ENCODE measurements around the gene ARHGAP45. TPM values are rescaled to one million over a fixed set of nuclear protein-coding genes. Genes with fewer than 3 reads are reported as not detected.

Gene ARHGAP45
- total and polyA plus RNA-seq, 4 donors: 3.3 to 27.5 (median 9.7) TPM

- Histone ChIP-seq H3K4me1 (ENCODE audit: control insufficient read depth in 4 of 4, insufficient read depth in 4 of 4, low read length in 3 of 4) (peaks cover 3 to 29% (median 14%) of the 10 kb centered on the region in 4 donors), H3K27me3 (ENCODE audit: control insufficient read depth in 4 of 4, insufficient read depth in 4 of 4, low read length in 3 of 4) (no peaks in the 10 kb centered on the region), H3K36me3 (ENCODE audit: control insufficient read depth in 4 of 4, insufficient read depth in 3 of 4, low read depth in 1 of 4, low read length in 3 of 4) (peaks cover 9 to 27% (median 23%) of the 10 kb centered on the region in 4 donors), H3K9me3 (ENCODE audit: control insufficient read depth in 4 of 4, low read length in 3 of 4) (no peaks in the 10 kb centered on the region), H3K4me3 (ENCODE audit: low read depth in 1 of 3, low read length in 3 of 3) (no peak overlapping the region), H3K9ac (ENCODE audit: low read depth in 1 of 2, low read length in 2 of 2) (no peak overlapping the region), H3K27ac (ENCODE audit: low read depth in 1 of 2, low read length in 2 of 2) (no peak overlapping the region)
- no peak for TF ChIP-seq REST (IDR thresholded peaks at IDR 0.05)
- TF ChIP-seq FOXA2 (IDR thresholded peaks at IDR 0.05): no peak
- TF ChIP-seq NR2F2 (IDR thresholded peaks at IDR 0.05): no peak
- no peak for TF ChIP-seq EGR1 (IDR thresholded peaks at IDR 0.05; ENCODE audit: low read depth in 2 of 2)
- no peak for TF ChIP-seq RAD21 (IDR thresholded peaks at IDR 0.05)
- TF ChIP-seq ZBTB33 (IDR thresholded peaks at IDR 0.05): no peak
- DNase-seq (ENCODE audit: low spot score): no peak
- 93% methylated on average over 32 of the region's 32 CpGs for WGBS
Measured at GRCh38 chr19:1089126-1089771, 22.3 kb downstream of the ARHGAP45 start.

DNA sequence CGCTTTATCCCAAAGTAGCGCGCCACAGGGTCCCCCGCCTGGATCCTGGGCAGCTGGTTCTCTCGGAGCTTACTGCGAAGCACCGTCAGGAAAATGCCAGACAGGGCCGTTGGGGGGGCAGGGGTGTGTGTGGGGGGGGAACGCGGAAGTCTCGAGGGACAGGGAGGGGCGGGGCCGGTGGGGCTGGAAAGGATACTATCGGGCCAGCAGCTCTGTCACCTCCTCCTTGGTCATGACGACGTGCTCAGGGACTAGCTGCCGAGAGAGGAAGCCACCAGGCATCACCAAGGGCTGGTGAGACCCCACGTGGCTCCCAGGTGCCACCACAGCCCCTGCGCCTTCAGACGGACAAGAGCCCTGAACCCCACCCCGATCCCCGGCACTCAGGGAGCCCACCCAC lies 22.9 kb downstream of the ARHGAP45 start:
- no peak overlapping the region for H3K4me3 ChIP-seq (ENCODE audit: low read depth in 1 of 3, low read length in 3 of 3)
- no peak overlapping the region for H3K9ac ChIP-seq (ENCODE audit: low read depth in 1 of 2, low read length in 2 of 2)
- TF ChIP-seq REST (IDR thresholded peaks at IDR 0.05) (no peak), JUND (IDR thresholded peaks at IDR 0.05) (no peak), FOXA2 (IDR thresholded peaks at IDR 0.05) (no peak), ZBTB33 (IDR thresholded peaks at IDR 0.05) (no peak), TAF1 (conservative IDR thresholded peaks at IDR 0.05) (no peak), FOXA1 (IDR thresholded peaks at IDR 0.05) (no peak)
- TF ChIP-seq, protein P1, sequence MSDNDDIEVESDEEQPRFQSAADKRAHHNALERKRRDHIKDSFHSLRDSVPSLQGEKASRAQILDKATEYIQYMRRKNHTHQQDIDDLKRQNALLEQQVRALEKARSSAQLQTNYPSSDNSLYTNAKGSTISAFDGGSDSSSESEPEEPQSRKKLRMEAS (IDR thresholded peaks at IDR 0.05): no peak
- TF ChIP-seq, protein P2, sequence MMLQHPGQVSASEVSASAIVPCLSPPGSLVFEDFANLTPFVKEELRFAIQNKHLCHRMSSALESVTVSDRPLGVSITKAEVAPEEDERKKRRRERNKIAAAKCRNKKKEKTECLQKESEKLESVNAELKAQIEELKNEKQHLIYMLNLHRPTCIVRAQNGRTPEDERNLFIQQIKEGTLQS (IDR thresholded peaks at IDR 0.05): no peak
- peaks cover 9 to 27% (median 23%) of the 10 kb centered on the region in 4 donors for H3K36me3 ChIP-seq (ENCODE audit: control insufficient read depth in 4 of 4, insufficient read depth in 3 of 4, low read depth in 1 of 4, low read length in 3 of 4)
- no peaks in the 10 kb centered on the region for H3K27me3 ChIP-seq (ENCODE audit: control insufficient read depth in 4 of 4, insufficient read depth in 4 of 4, low read length in 3 of 4)
- peaks cover 3 to 32% (median 16%) of the 10 kb centered on the region in 4 donors for H3K4me1 ChIP-seq (ENCODE audit: control insufficient read depth in 4 of 4, insufficient read depth in 4 of 4, low read length in 3 of 4)
- no peaks in the 10 kb centered on the region for H3K9me3 ChIP-seq (ENCODE audit: control insufficient read depth in 4 of 4, low read length in 3 of 4)
- no peak overlapping the region for H3K27ac ChIP-seq (ENCODE audit: low read depth in 1 of 2, low read length in 2 of 2)
- WGBS: 88% methylated on average over 22 of the region's 22 CpGs
- no peak for DNase-seq (ENCODE audit: low spot score)
